Mesenchymal stem cell (in vitro differentiated cells and primary cell): ENCODE measurements around the gene TSC22D3.

Source experiments
- DNase-seq: peaks from one replicate; pipeline ENCODE4 v3.0.0-alpha.2; 2013
- H2AFZ ChIP-seq: one replicate; pipeline ENCODE4 v1.6.1; 2013; ENCODE audit warnings: low read depth, mild to moderate bottlenecking, control low read depth, inconsistent platforms, low read length, moderate library complexity
- H2AK5ac ChIP-seq: 2 replicates; pipeline ENCODE4 v1.6.1; 2013; ENCODE audit warnings: low read length, moderate library complexity, mild to moderate bottlenecking, inconsistent platforms; ENCODE audit not compliant: severe bottlenecking
- H2BK120ac ChIP-seq: one replicate; pipeline ENCODE4 v1.6.1; 2013; ENCODE audit warnings: low read depth, mild to moderate bottlenecking, inconsistent platforms, low read length, moderate library complexity
- H2BK12ac ChIP-seq, 2 experiments: one replicate each; pipeline ENCODE4 v1.6.1; 2013; ENCODE audit warnings: inconsistent platforms in 2 of 2, low read length in 2 of 2, mild to moderate bottlenecking in 2 of 2, moderate library complexity in 2 of 2, control low read depth in 1 of 2
- H2BK15ac ChIP-seq: one replicate; pipeline ENCODE4 v1.6.1; 2013; ENCODE audit warnings: mild to moderate bottlenecking, low read depth, inconsistent platforms; ENCODE audit not compliant: poor library complexity, severe bottlenecking
- H2BK5ac ChIP-seq: 2 replicates; pipeline ENCODE4 v1.6.1; 2013; ENCODE audit warnings: low read depth, mild to moderate bottlenecking, low read length, control low read depth, inconsistent platforms; ENCODE audit not compliant: poor library complexity, severe bottlenecking
- H3K14ac ChIP-seq, 2 experiments: one replicate each; pipeline ENCODE4 v1.6.1; 2013; ENCODE audit warnings: inconsistent platforms in 2 of 2, low read length in 2 of 2, control low read depth in 1 of 2, mild to moderate bottlenecking in 1 of 2, moderate library complexity in 1 of 2
- H3K18ac ChIP-seq, 2 experiments: one replicate each; pipeline ENCODE4 v1.6.1; 2013; ENCODE audit warnings: inconsistent platforms in 2 of 2, low read length in 2 of 2, control low read depth in 1 of 2, low read depth in 1 of 2, mild to moderate bottlenecking in 1 of 2
- H3K23ac ChIP-seq, 2 experiments: one replicate each; pipeline ENCODE4 v1.6.1; 2013; ENCODE audit warnings: inconsistent platforms in 2 of 2, low read length in 2 of 2, mild to moderate bottlenecking in 2 of 2, moderate library complexity in 2 of 2, control low read depth in 1 of 2
- H3K27ac ChIP-seq: 2 replicates; pipeline ENCODE4 v1.5.1; 2013; ENCODE audit warnings: mild to moderate bottlenecking, moderate library complexity, low read length, control low read depth, inconsistent platforms; ENCODE audit not compliant: poor library complexity, severe bottlenecking
- H3K27me3 ChIP-seq, 2 experiments: 2 replicates each; pipeline versions ENCODE4 v1.6.1 to v1.7.0; 2013; ENCODE audit warnings: low read length in 2 of 2, mild to moderate bottlenecking in 2 of 2, moderate library complexity in 2 of 2, control low read depth in 1 of 2, inconsistent platforms in 1 of 2; ENCODE audit not compliant: control insufficient read depth in 1 of 2, insufficient read depth in 1 of 2
- H3K36me3 ChIP-seq, 2 experiments: 2 replicates each; pipeline versions ENCODE4 v1.6.1 to v1.7.0; 2013; ENCODE audit warnings: low read length in 2 of 2, control low read depth in 1 of 2, inconsistent platforms in 1 of 2, low read depth in 1 of 2, mild to moderate bottlenecking in 1 of 2; ENCODE audit not compliant: insufficient read depth in 2 of 2, control insufficient read depth in 1 of 2
- H3K4ac ChIP-seq, 2 experiments: one replicate each; pipeline ENCODE4 v1.6.1; 2013; ENCODE audit warnings: inconsistent platforms in 2 of 2, low read length in 2 of 2, mild to moderate bottlenecking in 2 of 2, moderate library complexity in 2 of 2, control low read depth in 1 of 2, low read depth in 1 of 2
- H3K4me1 ChIP-seq: 2 replicates; pipeline ENCODE4 v1.6.1; 2013; ENCODE audit warnings: low read depth, low read length, control low read depth; ENCODE audit not compliant: control insufficient read depth, insufficient read depth
- H3K4me2 ChIP-seq: 2 replicates; pipeline ENCODE4 v1.6.1; 2013; ENCODE audit warnings: low read length, mild to moderate bottlenecking, inconsistent platforms; ENCODE audit not compliant: poor library complexity, severe bottlenecking
- H3K4me3 ChIP-seq, 2 experiments: 2 replicates each; pipeline versions ENCODE4 v1.5.1 to v1.7.0; 2013; ENCODE audit warnings: low read length in 2 of 2, mild to moderate bottlenecking in 2 of 2, control low read depth in 1 of 2, low read depth in 1 of 2; ENCODE audit not compliant: insufficient read depth in 1 of 2
- H3K79me1 ChIP-seq: replicated peaks from 2 replicates; pipeline ENCODE4 v1.6.1; 2013; ENCODE audit warnings: mild to moderate bottlenecking, control low read depth, low read length, inconsistent platforms; ENCODE audit not compliant: poor library complexity, severe bottlenecking
- H3K9ac ChIP-seq: 2 replicates; pipeline ENCODE4 v1.7.0; 2013; ENCODE audit warnings: mild to moderate bottlenecking, low read length, moderate library complexity
- H3K9me3 ChIP-seq: 2 replicates; pipeline ENCODE4 v1.7.0; 2013; ENCODE audit warnings: mild to moderate bottlenecking, low read length; ENCODE audit not compliant: control insufficient read depth
- H4K8ac ChIP-seq: one replicate; pipeline ENCODE4 v1.6.1; 2013; ENCODE audit warnings: inconsistent platforms, mild to moderate bottlenecking, low read length, moderate library complexity
- H4K91ac ChIP-seq: one replicate; pipeline ENCODE4 v1.6.1; 2013; ENCODE audit warnings: mild to moderate bottlenecking, low read length, inconsistent platforms
- WGBS: methylation state at CpG from one replicate; pipeline ENCODE4 v1.1.7; 2013; ENCODE audit warnings: mixed read lengths; 5-methylcytosine and 5-hydroxymethylcytosine counted together

TSC22D3 gene

GRCh38 chrX:107747596-107748161 is 27.9 kb downstream of the TSC22D3 start:
- Histone ChIP-seq H2BK12ac (no peak overlapping the region), H3K27ac (no peak overlapping the region), H2BK5ac (no peak overlapping the region), H3K4me3 (no peak overlapping the region), H3K9me3 (no peaks in the 10 kb centered on the region), H2AFZ (no peak overlapping the region), H3K79me1 (no peaks in the 10 kb centered on the region), H3K27me3 (peaks cover 0 to 89% of the 10 kb centered on the region in 2 experiments), H2BK15ac (peak overlapping the region; percentile 52), H3K4me1 (peaks cover 6% of the 10 kb centered on the region), H3K4me2 (no peak overlapping the region), H3K23ac (no peak overlapping the region), H4K8ac (no peak overlapping the region), H4K91ac (no peak overlapping the region), H2BK120ac (no peak overlapping the region), H3K18ac (peak overlapping the region in 1 of 2 experiments; percentile 48), H3K36me3 (no peaks in the 10 kb centered on the region), H3K14ac (no peak overlapping the region), H3K9ac (no peak overlapping the region), H2AK5ac (no peak overlapping the region), H3K4ac (no peak overlapping the region)
- WGBS: 0% methylated on average over 2 of the region's 3 CpGs
- DNase-seq: peak; percentile 58

DNA sequence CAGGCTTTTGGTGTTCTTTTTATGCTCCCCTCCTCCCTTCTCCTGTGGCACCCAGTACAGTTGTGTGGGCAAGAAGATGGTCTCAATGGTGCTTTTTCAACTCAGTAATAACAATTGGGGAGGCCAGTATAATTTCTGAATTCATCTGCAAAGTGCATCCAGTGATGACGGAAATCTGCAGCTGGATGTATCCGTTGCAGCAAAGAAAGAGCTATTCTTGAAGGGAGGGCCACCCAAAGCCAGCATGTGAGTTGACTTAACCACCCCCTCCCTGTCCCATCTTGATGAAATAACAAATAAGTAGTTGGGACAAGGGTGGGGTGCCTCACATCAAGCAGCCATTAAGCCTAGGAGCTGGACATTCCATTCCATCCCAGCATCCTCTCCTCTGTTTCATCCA is 30.7 kb downstream of the TSC22D3 start:
- H4K91ac ChIP-seq: no peak overlapping the region
- H3K4me1 ChIP-seq: peaks cover 16% of the 10 kb centered on the region
- peaks cover 0 to 84% of the 10 kb centered on the region in 2 experiments for H3K27me3 ChIP-seq
- no peak overlapping the region for H3K4me3 ChIP-seq
- no peak overlapping the region for H4K8ac ChIP-seq
- no peak overlapping the region for H3K4ac ChIP-seq
- no peak overlapping the region for H3K9ac ChIP-seq
- no peak overlapping the region for H3K14ac ChIP-seq
- H3K18ac ChIP-seq: no peak overlapping the region
- H2BK5ac ChIP-seq: no peak overlapping the region
- no peak overlapping the region for H2AK5ac ChIP-seq
- no peak overlapping the region for H2AFZ ChIP-seq
- no peak overlapping the region for H3K27ac ChIP-seq
- no peak overlapping the region for H2BK120ac ChIP-seq
- no peaks in the 10 kb centered on the region for H3K36me3 ChIP-seq
- no peak overlapping the region for H2BK15ac ChIP-seq
- H3K79me1 ChIP-seq: no peaks in the 10 kb centered on the region
- WGBS: no CpG with 5 or more reads among the region's 2 CpGs
- H3K23ac ChIP-seq: no peak overlapping the region
- H3K4me2 ChIP-seq: no peak overlapping the region
- no peaks in the 10 kb centered on the region for H3K9me3 ChIP-seq
- DNase-seq: no peak
- no peak overlapping the region for H2BK12ac ChIP-seq

- Histone ChIP-seq H3K4me3 (no peak overlapping the region), H3K14ac (no peak overlapping the region)
- WGBS: 100% methylated on average over 6 of the region's 7 CpGs
Observed at GRCh38 chrX:107743995-107744394, 31.6 kb downstream of the TSC22D3 start.

GRCh38 chrX:107742700-107743191 is 32.8 kb downstream of the TSC22D3 start:
- no peak for DNase-seq
- H3K18ac ChIP-seq: peak overlapping the region; percentile 28 to 85
- peak overlapping the region; percentile 43 for H4K91ac ChIP-seq
- 52% methylated on average over 22 of the region's 23 CpGs for WGBS
- H3K4ac ChIP-seq: peak overlapping the region; percentile 9 to 24
- no peak overlapping the region for H3K23ac ChIP-seq
- peak overlapping the region; percentile 93 for H4K8ac ChIP-seq
- H3K27ac ChIP-seq: no peak overlapping the region
- H3K79me1 ChIP-seq: no peaks in the 10 kb centered on the region
- peak overlapping the region; percentile 80 for H2BK15ac ChIP-seq
- H2AFZ ChIP-seq: peak overlapping the region; percentile 5
- H3K9me3 ChIP-seq: no peaks in the 10 kb centered on the region
- H3K36me3 ChIP-seq: no peaks in the 10 kb centered on the region
- no peak overlapping the region for H3K4me3 ChIP-seq
- H2BK12ac ChIP-seq: peak overlapping the region; percentile 91 to 96
- peaks cover 0 to 85% of the 10 kb centered on the region in 2 experiments for H3K27me3 ChIP-seq
- peak overlapping the region; percentile 54 for H2BK120ac ChIP-seq
- H3K4me1 ChIP-seq: peaks cover 14% of the 10 kb centered on the region
- no peak overlapping the region for H2BK5ac ChIP-seq
- no peak overlapping the region for H3K4me2 ChIP-seq
- H2AK5ac ChIP-seq: no peak overlapping the region
- peak overlapping the region in 1 of 2 experiments; percentile 65 for H3K14ac ChIP-seq
- no peak overlapping the region for H3K9ac ChIP-seq

More at GRCh38 chrX:107743995-107744394, 31.6 kb downstream of the TSC22D3 start:
- Histone ChIP-seq H2BK15ac (no peak overlapping the region), H3K79me1 (no peaks in the 10 kb centered on the region), H3K27me3 (peaks cover 0 to 85% of the 10 kb centered on the region in 2 experiments), H3K4me1 (peaks cover 16% of the 10 kb centered on the region), H3K36me3 (no peaks in the 10 kb centered on the region), H2BK120ac (no peak overlapping the region), H3K9ac (no peak overlapping the region), H3K9me3 (no peaks in the 10 kb centered on the region), H2BK12ac (no peak overlapping the region), H2AK5ac (no peak overlapping the region), H3K27ac (no peak overlapping the region), H4K8ac (no peak overlapping the region), H3K18ac (no peak overlapping the region), H4K91ac (no peak overlapping the region), H3K23ac (no peak overlapping the region), H3K4ac (no peak overlapping the region), H2BK5ac (no peak overlapping the region), H3K4me2 (no peak overlapping the region), H2AFZ (no peak overlapping the region)
- DNase-seq: no peak
